Neutrophil (primary cell): ENCODE data around the gene PPP2R1A.

Source experiments
- H3K27ac ChIP-seq: fragments of 200-600 bp; sonication (generic); 2 replicates; pipeline ENCODE4 v1.5.1; 2016; ENCODE audit warnings: mild to moderate bottlenecking, moderate library complexity
- H3K27me3 ChIP-seq: fragments of 200-600 bp; sonication (generic); 2 replicates; pipeline ENCODE4 v1.6.0; 2016; ENCODE audit warnings: mild to moderate bottlenecking
- H3K36me3 ChIP-seq: fragments of 200-600 bp; sonication (generic); 2 replicates; pipeline ENCODE4 v1.5.1; 2017
- H3K4me1 ChIP-seq, 2 experiments: fragments of 200-600 bp in 1 of 2; sonication (generic) in 1 of 2; 1 replicate in 1 of 2; 2 replicates in 1 of 2; pipeline versions ENCODE4 v1.5.1 to v1.6.1; 2013 to 2016; ENCODE audit warnings: low read depth in 1 of 2, low read length in 1 of 2, mild to moderate bottlenecking in 1 of 2, moderate library complexity in 1 of 2; ENCODE audit not compliant: control insufficient read depth in 1 of 2, insufficient read depth in 1 of 2
- H3K4me3 ChIP-seq, 2 experiments: fragments of 200-600 bp in 1 of 2; sonication (generic) in 1 of 2; 1 replicate in 1 of 2; 2 replicates in 1 of 2; pipeline ENCODE4 v1.5.1; 2013 to 2016; ENCODE audit warnings: low read depth in 1 of 2, low read length in 1 of 2, mild to moderate bottlenecking in 1 of 2, moderate library complexity in 1 of 2
- H3K9me3 ChIP-seq: fragments of 200-600 bp; sonication (generic); 2 replicates; pipeline ENCODE4 v1.5.1; 2016
- CTCF ChIP-seq: fragments of 200-600 bp; sonication (generic); IDR thresholded peaks from 2 replicates; pipeline ENCODE4 v1.5.1; 2016; ENCODE audit warnings: antibody characterized with exemption

The PPP2R1A gene

GRCh38 chr19:52227196-52227940, 37.5 kb downstream of the PPP2R1A start:
- no peaks in the 10 kb centered on the region for H3K9me3 ChIP-seq
- TF ChIP-seq CTCF = no peak
- no peak overlapping the region for H3K27ac ChIP-seq
- H3K4me1 ChIP-seq = no peaks in the 10 kb centered on the region
- no peak overlapping the region for H3K4me3 ChIP-seq
- H3K36me3 ChIP-seq = peaks cover 66% of the 10 kb centered on the region
- no peaks in the 10 kb centered on the region for H3K27me3 ChIP-seq

GRCh38 chr19:52227980-52228379, 38.1 kb downstream of the PPP2R1A start:
- Histone ChIP-seq H3K27ac (no peak overlapping the region), H3K4me3 (no peak overlapping the region), H3K4me1 (no peaks in the 10 kb centered on the region), H3K9me3 (no peaks in the 10 kb centered on the region), H3K36me3 (peaks cover 60% of the 10 kb centered on the region), H3K27me3 (no peaks in the 10 kb centered on the region)
- no peak for TF ChIP-seq CTCF

GRCh38 chr19:52229524-52229923, 39.7 kb downstream of the PPP2R1A start:
- Histone ChIP-seq H3K27ac (no peak overlapping the region), H3K36me3 (peaks cover 44% of the 10 kb centered on the region), H3K4me1 (no peaks in the 10 kb centered on the region), H3K9me3 (no peaks in the 10 kb centered on the region), H3K27me3 (no peaks in the 10 kb centered on the region), H3K4me3 (no peak overlapping the region)
- no peak for TF ChIP-seq CTCF

GRCh38 chr19:52230685-52231084, 40.8 kb downstream of the PPP2R1A start:
- Histone ChIP-seq H3K36me3 (peaks cover 34% of the 10 kb centered on the region), H3K27me3 (no peaks in the 10 kb centered on the region), H3K9me3 (no peaks in the 10 kb centered on the region), H3K4me3 (no peak overlapping the region), H3K4me1 (no peaks in the 10 kb centered on the region), H3K27ac (no peak overlapping the region)
- no peak for TF ChIP-seq CTCF

GRCh38 chr19:52231154-52231910, 41.5 kb downstream of the PPP2R1A start:
- H3K27ac ChIP-seq = no peak overlapping the region
- H3K4me3 ChIP-seq = no peak overlapping the region
- H3K36me3 ChIP-seq = peaks cover 28% of the 10 kb centered on the region
- no peak for TF ChIP-seq CTCF
- H3K4me1 ChIP-seq = no peaks in the 10 kb centered on the region
- H3K9me3 ChIP-seq = no peaks in the 10 kb centered on the region
- H3K27me3 ChIP-seq = no peaks in the 10 kb centered on the region
